OCI-LY7 (cell line): ENCODE measurements around the gene ST6GAL1. TPM values are rescaled to one million over a fixed set of nuclear protein-coding genes. Genes with fewer than 3 reads are reported as not detected.
A peak's percentile ranks its signal among the peaks of the same experiment; 100 is the strongest.

Source experiments
- BruUV-seq: library from RNA; stranded (reverse); fragments of 400-500 nt; replicated peaks from 2 replicates; lab custom pipeline; 2021; lab: Mats Ljungman, UMichigan
- CTCF ChIA-PET: fragments of 300-600 bp; sonication (Branson Sonifier 250); formaldehyde crosslinking; loops from one replicate; lab custom pipeline; 2022; ENCODE audit warnings: antibody characterized with exemption; ENCODE audit not compliant: unreplicated experiment; lab: Charles Lee
- POLR2A ChIA-PET: fragments of 300-600 bp; sonication (Branson Sonifier 250); formaldehyde crosslinking; loops from one replicate; lab custom pipeline; 2022; ENCODE audit warnings: antibody characterized with exemption; lab: Charles Lee
- DNase-seq: peaks from one replicate; pipeline ENCODE4 v3.0.0-alpha.2; 2015; ENCODE audit warnings: low spot score
- H2AFZ ChIP-seq: fragments of 200-600 bp; sonication (generic), shearing (Covaris generic); 2 replicates; pipeline ENCODE4 v1.6.1; 2014; ENCODE audit warnings: mild to moderate bottlenecking, antibody characterized with exemption, low read length, moderate library complexity
- H3K27ac ChIP-seq: fragments of 200-600 bp; sonication (generic); 2 replicates; pipeline ENCODE4 v1.5.1; 2014; ENCODE audit warnings: mixed run types, low read depth, mild to moderate bottlenecking, moderate library complexity, low read length, inconsistent platforms; ENCODE audit not compliant: poor library complexity, severe bottlenecking
- H3K36me3 ChIP-seq: fragments of 200-600 bp; sonication (generic); 2 replicates; pipeline ENCODE4 v1.6.1; 2014; ENCODE audit warnings: mild to moderate bottlenecking, antibody characterized with exemption, low read length, moderate library complexity, mixed read lengths; ENCODE audit not compliant: insufficient read depth
- H3K4me1 ChIP-seq: fragments of 200-600 bp; sonication (generic); 2 replicates; pipeline ENCODE4 v1.5.1; 2014; ENCODE audit warnings: mild to moderate bottlenecking, low read length; ENCODE audit not compliant: insufficient read depth, poor library complexity, severe bottlenecking
- H3K4me2 ChIP-seq: fragments of 200-600 bp; sonication (generic); 2 replicates; pipeline ENCODE4 v1.6.1; 2014; ENCODE audit warnings: mild to moderate bottlenecking, low read length
- H3K4me3 ChIP-seq: fragments of 200-600 bp; sonication (generic); 2 replicates; pipeline ENCODE4 v1.5.1; 2014; ENCODE audit warnings: mild to moderate bottlenecking, low read depth, low read length; ENCODE audit not compliant: poor library complexity, severe bottlenecking
- H3K79me2 ChIP-seq: fragments of 200-600 bp; sonication (generic); 2 replicates; pipeline ENCODE4 v1.6.1; 2016; ENCODE audit warnings: low read depth, mild to moderate bottlenecking, low read length, moderate library complexity, mixed read lengths; ENCODE audit not compliant: insufficient read depth
- H3K9me2 ChIP-seq: fragments of 200-600 bp; sonication (generic); 2 replicates; pipeline ENCODE4 v1.6.1; 2016; ENCODE audit warnings: mild to moderate bottlenecking, low read length, mixed read lengths; ENCODE audit not compliant: insufficient read depth
- H3K9me3 ChIP-seq: fragments of 200-600 bp; sonication (generic); 2 replicates; pipeline ENCODE4 v1.6.1; 2014; ENCODE audit warnings: mild to moderate bottlenecking, mixed run types, low read length, mixed read lengths
- H4K20me1 ChIP-seq: fragments of 200-600 bp; sonication (generic); 2 replicates; pipeline ENCODE4 v1.6.1; 2014; ENCODE audit warnings: mild to moderate bottlenecking, antibody characterized with exemption, low read length, moderate library complexity, mixed read lengths; ENCODE audit not compliant: insufficient read depth
- CTCF ChIP-seq: fragments of 200-600 bp; sonication (generic); conservative IDR thresholded peaks from 2 replicates; pipeline ENCODE4 v1.5.1; 2014; ENCODE audit warnings: mild to moderate bottlenecking, antibody characterized with exemption, low read length, moderate library complexity, mixed read lengths
- EZH2phosphoT487 ChIP-seq: fragments of 200-600 bp; sonication (generic); IDR thresholded peaks from 2 replicates; pipeline ENCODE4 v1.6.1; 2018; ENCODE audit warnings: low read depth, borderline replicate concordance, mild to moderate bottlenecking, mixed run types, antibody characterized with exemption, low read length, moderate library complexity, mixed read lengths
- intact Hi-C: fragments of 100-400 bp; cut with micrococcal nuclease; formaldehyde crosslinking; loops from one replicate; pipeline ENCODE4 v1.10.0; 2022; ENCODE audit not compliant: unreplicated experiment
- total RNA-seq, 2 experiments: library from RNA; depleted of rRNA in 1 of 2; stranded (reverse); fragments of >200 nt in 1 of 2; shearing (Covaris generic) in 1 of 2; gene quantifications; 2 replicates each; pipeline ENCODE4 v1.2.3, GENCODE V29; 2014 to 2022

The ST6GAL1 gene
- total RNA-seq, 2 experiments from 2014 or later: 192 to 375 TPM

- no peak for TF ChIP-seq EZH2phosphoT487
- peaks cover 90% of the 10 kb centered on the region for H3K36me3 ChIP-seq
- CTCF ChIA-PET: interaction anchor here (1.2 to 1.6 kb wide), 2 partner anchors 9 to 11 kb away, joined by 3 to 4 read pairs; no protein-coding TSS in a partner anchor
- no peak overlapping the region for H3K4me2 ChIP-seq
- H3K79me2 ChIP-seq: no peaks in the 10 kb centered on the region
- no peaks in the 10 kb centered on the region for H4K20me1 ChIP-seq
- H3K4me1 ChIP-seq: peaks cover 16% of the 10 kb centered on the region
- no peak overlapping the region for H2AFZ ChIP-seq
- POLR2A ChIA-PET: interaction anchor here (0.7 to 2.8 kb wide), 5 partner anchors 8 to 22 kb away, joined by 3 to 13 read pairs (median 5); no protein-coding TSS in a partner anchor
- no peak for DNase-seq
- BruUV-seq: no TSS peak
- no peaks in the 10 kb centered on the region for H3K9me3 ChIP-seq
- intact Hi-C loops: no loop called here
- H3K9me2 ChIP-seq: no peaks in the 10 kb centered on the region
- H3K27ac ChIP-seq: no peak overlapping the region
- no peak overlapping the region for H3K4me3 ChIP-seq
Measured at GRCh38 chr3:186979852-186980251, 49.5 kb downstream of the ST6GAL1 start.

DNA sequence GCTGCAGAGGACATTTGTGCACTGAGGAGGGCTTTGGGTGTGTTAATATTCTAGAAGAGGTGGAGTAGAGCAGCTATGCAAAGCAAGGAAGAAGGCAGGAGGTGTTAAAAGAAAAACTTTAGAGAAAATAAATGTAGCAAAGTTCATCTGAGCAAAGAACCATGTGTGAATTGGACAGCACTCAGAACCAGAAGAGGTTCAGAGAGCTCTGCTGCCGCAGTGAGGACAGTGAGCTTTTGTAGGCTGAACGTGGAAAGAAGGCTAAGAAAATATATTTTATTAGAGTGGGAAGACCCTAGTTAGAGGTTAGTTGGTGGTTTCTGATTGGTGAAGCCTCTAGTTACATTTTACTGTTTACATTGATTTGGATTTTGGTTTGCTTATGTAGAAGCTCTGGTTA lies 50.7 kb downstream of the ST6GAL1 start:
- H3K4me3 ChIP-seq: no peak overlapping the region
- no peaks in the 10 kb centered on the region for H4K20me1 ChIP-seq
- intact Hi-C loops: no loop called here
- BruUV-seq: no TSS peak
- ChIA-PET CTCF (no interaction called here), POLR2A (interaction anchor here (1.1 to 2.1 kb wide), 3 partner anchors 10 to 23 kb away, joined by 4 to 9 read pairs (median 5); no protein-coding TSS in a partner anchor)
- DNase-seq: no peak
- H3K4me1 ChIP-seq: peaks cover 27% of the 10 kb centered on the region
- TF ChIP-seq EZH2phosphoT487 (no peak), CTCF (no peak)
- H3K36me3 ChIP-seq: peaks cover 79% of the 10 kb centered on the region
- H3K4me2 ChIP-seq: no peak overlapping the region
- H3K9me2 ChIP-seq: no peaks in the 10 kb centered on the region
- H3K9me3 ChIP-seq: no peaks in the 10 kb centered on the region
- H3K79me2 ChIP-seq: no peaks in the 10 kb centered on the region; the same call in 1 of the 2 replicates
- H2AFZ ChIP-seq: no peak overlapping the region
- no peak overlapping the region for H3K27ac ChIP-seq

- intact Hi-C loops: no loop called here
- ChIA-PET POLR2A (interaction anchor here (1.0 to 1.4 kb wide), 3 partner anchors 9 to 14 kb away, joined by 3 to 6 read pairs (median 4); no protein-coding TSS in a partner anchor), CTCF (no interaction called here)
- no peaks in the 10 kb centered on the region for H3K9me2 ChIP-seq
- no peak overlapping the region for H3K4me3 ChIP-seq
- no peak for DNase-seq
- peaks cover 22% of the 10 kb centered on the region; the same call in 1 of the 2 replicates for H3K79me2 ChIP-seq
- H3K9me3 ChIP-seq: no peaks in the 10 kb centered on the region
- H4K20me1 ChIP-seq: no peaks in the 10 kb centered on the region
- H3K36me3 ChIP-seq: peaks cover 57% of the 10 kb centered on the region
- BruUV-seq: no TSS peak
- H3K27ac ChIP-seq: no peak overlapping the region
- peaks cover 53% of the 10 kb centered on the region for H3K4me1 ChIP-seq
- H2AFZ ChIP-seq: no peak overlapping the region
- H3K4me2 ChIP-seq: peak overlapping the region; percentile 14; the same call in 1 of the 2 replicates
- TF ChIP-seq EZH2phosphoT487: no peak
- no peak for TF ChIP-seq CTCF
Measured at GRCh38 chr3:186983659-186984058, 53.3 kb downstream of the ST6GAL1 start.
